Measurements from ENCODE around the gene XYLT1. TPM values are rescaled to one million over a fixed set of nuclear protein-coding genes. Genes with fewer than 3 reads are reported as not detected.
"Not testable (repeated sequence)": the region's sequence is repeated elsewhere in the genome, so short reads cannot be mapped to it uniquely, and the experiment has no call there.

XYLT1 gene
- total RNA-seq, result 10 to 100 TPM; 59.4 to 60.4 TPM

GRCh38 chr16:17470908-17471718 lies at the start of gene XYLT1:
TSS of gene XYLT1 (minus strand) at chr16:17470960. CDS start at chr16:17470796, 164 bp downstream.
- ChIA-PET CTCF (no interaction called here), POLR2A (interaction anchor here (0.6 kb wide), 1 partner anchor 316 kb away, joined by 3 read pairs; no protein-coding TSS in a partner anchor)
- H3K27ac Mint-ChIP-seq, result peak within 1 kb of the TSS; percentile 91
- peak; percentile 22 for ATAC-seq
- peaks cover 53% of the 10 kb centered on the region for H3K4me1 Mint-ChIP-seq (ENCODE audit: low read depth)
- peak within 1 kb of the TSS; percentile 90 for H3K4me3 Mint-ChIP-seq
- H3K9me3 Mint-ChIP-seq (ENCODE audit: insufficient read depth), result no peaks in the 10 kb centered on the region
- peaks cover 35% of the 10 kb centered on the region for H3K36me3 Mint-ChIP-seq (ENCODE audit: low read depth)
- DNase-seq, result peak; percentile 53
- H3K27me3 Mint-ChIP-seq (ENCODE audit: low read depth), result peaks cover 9% of the 10 kb centered on the region

- H3K4me1 Mint-ChIP-seq (ENCODE audit: low read depth), result no peaks in the 10 kb centered on the region
- DNase-seq, result no peak
- ATAC-seq, result no peak
- peaks cover 33% of the 10 kb centered on the region for H3K27me3 Mint-ChIP-seq (ENCODE audit: low read depth)
- no peaks in the 10 kb centered on the region for H3K9me3 Mint-ChIP-seq (ENCODE audit: insufficient read depth)
- ChIA-PET CTCF (no interaction called here), POLR2A (no interaction called here)
- H3K36me3 Mint-ChIP-seq (ENCODE audit: low read depth), result no peaks in the 10 kb centered on the region
- no peak overlapping the region for H3K4me3 Mint-ChIP-seq
- H3K27ac Mint-ChIP-seq, result no peak overlapping the region
Observed at GRCh38 chr16:17520111-17520510, 49.4 kb upstream of the XYLT1 start.

GRCh38 chr16:17519101-17519955 lies 48.6 kb upstream of the XYLT1 start:
- POLR2A ChIA-PET, result no interaction called here
- ATAC-seq (no peak), DNase-seq (no peak)
- no peak overlapping the region for H3K27ac Mint-ChIP-seq
- no peaks in the 10 kb centered on the region for H3K4me1 Mint-ChIP-seq (ENCODE audit: low read depth)
- CTCF ChIA-PET, result no interaction called here
- no peaks in the 10 kb centered on the region for H3K36me3 Mint-ChIP-seq (ENCODE audit: low read depth)
- no peaks in the 10 kb centered on the region for H3K9me3 Mint-ChIP-seq (ENCODE audit: insufficient read depth)
- H3K4me3 Mint-ChIP-seq, result no peak overlapping the region
- peaks cover 33% of the 10 kb centered on the region for H3K27me3 Mint-ChIP-seq (ENCODE audit: low read depth)

- Mint-ChIP-seq H3K9me3 (ENCODE audit: insufficient read depth) (no peaks in the 10 kb centered on the region), H3K4me1 (ENCODE audit: low read depth) (no peaks in the 10 kb centered on the region), H3K36me3 (ENCODE audit: low read depth) (no peaks in the 10 kb centered on the region), H3K4me3 (no peak overlapping the region), H3K27me3 (ENCODE audit: low read depth) (peaks cover 36% of the 10 kb centered on the region), H3K27ac (no peak overlapping the region)
- ChIA-PET POLR2A (no interaction called here), CTCF (no interaction called here)
- DNase-seq, result no peak
- ATAC-seq, result no peak
Observed at GRCh38 chr16:17518441-17518840, 47.7 kb upstream of the XYLT1 start.

- ChIA-PET POLR2A (no interaction called here), CTCF (interaction anchor here (1.2 kb wide), 1 partner anchor 41 kb away, joined by 3 read pairs; no protein-coding TSS in a partner anchor)
- Mint-ChIP-seq H3K36me3 (ENCODE audit: low read depth) (no peaks in the 10 kb centered on the region), H3K27ac (no peak overlapping the region), H3K4me1 (ENCODE audit: low read depth) (no peaks in the 10 kb centered on the region), H3K4me3 (no peak overlapping the region), H3K27me3 (ENCODE audit: low read depth) (peaks cover 50% of the 10 kb centered on the region), H3K9me3 (ENCODE audit: insufficient read depth) (no peaks in the 10 kb centered on the region)
- ATAC-seq, result no peak
- DNase-seq, result no peak
Observed at GRCh38 chr16:17515421-17516210, 44.9 kb upstream of the XYLT1 start.

GRCh38 chr16:17512636-17513220 lies 42.0 kb upstream of the XYLT1 start:
- Mint-ChIP-seq H3K36me3 (ENCODE audit: low read depth) (no peaks in the 10 kb centered on the region), H3K4me1 (ENCODE audit: low read depth) (no peaks in the 10 kb centered on the region), H3K27me3 (ENCODE audit: low read depth) (peaks cover 25% of the 10 kb centered on the region), H3K9me3 (ENCODE audit: insufficient read depth) (no peaks in the 10 kb centered on the region), H3K4me3 (no peak overlapping the region), H3K27ac (no peak overlapping the region)
- ChIA-PET CTCF (interaction anchor here (0.9 kb wide), 1 partner anchor 278 kb away, joined by 7 read pairs; no protein-coding TSS in a partner anchor), POLR2A (interaction anchor here (0.5 kb wide), 1 partner anchor 15 kb away, joined by 3 read pairs; no protein-coding TSS in a partner anchor)
- no peak for ATAC-seq
- no peak for DNase-seq

- ATAC-seq (no peak), DNase-seq (no peak)
- Mint-ChIP-seq H3K27me3 (ENCODE audit: low read depth) (peaks cover 25% of the 10 kb centered on the region), H3K4me1 (ENCODE audit: low read depth) (no peaks in the 10 kb centered on the region), H3K9me3 (ENCODE audit: insufficient read depth) (no peaks in the 10 kb centered on the region), H3K27ac (no peak overlapping the region), H3K4me3 (no peak overlapping the region), H3K36me3 (ENCODE audit: low read depth) (no peaks in the 10 kb centered on the region)
- ChIA-PET POLR2A (no interaction called here), CTCF (no interaction called here)
Observed at GRCh38 chr16:17511340-17511739, 40.6 kb upstream of the XYLT1 start.

GRCh38 chr16:17510567-17510966 lies 39.8 kb upstream of the XYLT1 start:
- ATAC-seq (no peak), DNase-seq (no peak)
- no peak overlapping the region for H3K27ac Mint-ChIP-seq
- H3K36me3 Mint-ChIP-seq (ENCODE audit: low read depth), result no peaks in the 10 kb centered on the region
- ChIA-PET CTCF (no interaction called here), POLR2A (no interaction called here)
- H3K4me1 Mint-ChIP-seq (ENCODE audit: low read depth), result no peaks in the 10 kb centered on the region
- no peak overlapping the region for H3K4me3 Mint-ChIP-seq
- no peaks in the 10 kb centered on the region for H3K9me3 Mint-ChIP-seq (ENCODE audit: insufficient read depth)
- H3K27me3 Mint-ChIP-seq (ENCODE audit: low read depth), result peaks cover 25% of the 10 kb centered on the region

GRCh38 chr16:17509194-17509593 lies 38.4 kb upstream of the XYLT1 start:
- DNase-seq, result no peak
- Mint-ChIP-seq H3K27me3 (ENCODE audit: low read depth) (peaks cover 24% of the 10 kb centered on the region), H3K4me1 (ENCODE audit: low read depth) (no peaks in the 10 kb centered on the region), H3K9me3 (ENCODE audit: insufficient read depth) (no peaks in the 10 kb centered on the region), H3K4me3 (no peak overlapping the region), H3K27ac (no peak overlapping the region), H3K36me3 (ENCODE audit: low read depth) (no peaks in the 10 kb centered on the region)
- POLR2A ChIA-PET, result no interaction called here
- ATAC-seq, result no peak
- CTCF ChIA-PET, result no interaction called here

- POLR2A ChIA-PET, result no interaction called here
- CTCF ChIA-PET, result no interaction called here
- Mint-ChIP-seq H3K36me3 (ENCODE audit: low read depth) (no peaks in the 10 kb centered on the region), H3K4me1 (ENCODE audit: low read depth) (no peaks in the 10 kb centered on the region), H3K27ac (no peak overlapping the region), H3K9me3 (ENCODE audit: insufficient read depth) (no peaks in the 10 kb centered on the region), H3K27me3 (ENCODE audit: low read depth) (peaks cover 23% of the 10 kb centered on the region), H3K4me3 (no peak overlapping the region)
- DNase-seq (no peak), ATAC-seq (no peak)
Observed at GRCh38 chr16:17508303-17508702, 37.5 kb upstream of the XYLT1 start.

- ATAC-seq; CTCF ChIA-PET; POLR2A ChIA-PET; H3K9me3 Mint-ChIP-seq (ENCODE audit: insufficient read depth); H3K27ac Mint-ChIP-seq; H3K4me1 Mint-ChIP-seq (ENCODE audit: low read depth); H3K4me3 Mint-ChIP-seq; H3K36me3 Mint-ChIP-seq (ENCODE audit: low read depth); DNase-seq: not testable (repeated sequence)
- H3K27me3 Mint-ChIP-seq (ENCODE audit: low read depth), result peaks cover 19% of the 10 kb centered on the region
Observed at GRCh38 chr16:17507516-17507915, 36.8 kb upstream of the XYLT1 start.

Data from activated CD8-positive, alpha-beta T cell treated with anti-CD3 and anti-CD28 coated beads, Interleukin-2, amount 10 ng/mL, durations not matched to agents 7 days and 5 days (primary cell).